A673 (cell line): ENCODE measurements around the gene CXCL9.

ENCODE experiments used
- EZH2 ChIP-seq: fragments of 200-600 bp; sonication (generic); IDR thresholded peaks from 2 replicates; pipeline ENCODE4 v1.6.1; 2017; ENCODE audit warnings: borderline replicate concordance, low read depth, mild to moderate bottlenecking, mixed read lengths, antibody characterized with exemption, low read length; ENCODE audit not compliant: poor library complexity, severe bottlenecking
- TF ChIP-seq, protein P1 (sequence below): fragments of 300-800, 200-600 bp; sonication (generic); conservative IDR thresholded peaks from 2 replicates; pipeline ENCODE4 v1.5.1; 2017; ENCODE audit warnings: low read depth, mild to moderate bottlenecking, antibody characterized with exemption, low read length, moderate library complexity, mixed read lengths

DNA sequence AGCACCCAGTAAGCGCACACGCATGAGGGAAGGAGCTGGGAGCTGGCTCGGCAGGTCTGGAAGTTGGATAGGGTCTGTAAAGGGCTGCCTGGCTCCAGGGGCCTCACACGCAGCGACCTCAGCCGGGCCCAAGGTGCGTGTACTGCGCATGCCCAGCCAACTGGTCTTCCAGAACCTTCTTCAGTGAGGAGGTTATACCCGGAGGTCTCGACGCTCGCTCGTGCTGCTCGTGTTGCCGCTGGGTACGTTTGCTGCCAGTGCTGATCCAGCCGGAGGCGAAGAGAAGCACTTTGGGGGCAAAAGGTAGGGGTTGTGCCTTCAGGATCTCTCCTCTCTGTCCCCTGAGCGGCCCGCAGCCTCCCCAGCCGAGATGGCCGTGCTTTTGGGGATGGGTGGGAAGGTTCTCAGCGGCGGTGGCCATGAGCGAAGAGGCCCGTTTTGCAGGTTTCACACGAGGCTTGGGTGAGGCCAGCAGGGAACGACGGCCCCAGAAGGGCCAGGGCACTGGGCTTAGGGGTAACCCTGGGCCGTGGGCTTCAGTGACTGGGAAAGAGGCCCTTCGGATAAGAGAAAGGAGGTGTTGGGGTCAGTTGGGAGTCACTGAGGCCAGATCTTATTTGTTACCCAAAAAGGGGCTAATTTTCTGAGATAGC lies 3.8 kb upstream of the CXCL9 start:
- TF ChIP-seq, protein P1, sequence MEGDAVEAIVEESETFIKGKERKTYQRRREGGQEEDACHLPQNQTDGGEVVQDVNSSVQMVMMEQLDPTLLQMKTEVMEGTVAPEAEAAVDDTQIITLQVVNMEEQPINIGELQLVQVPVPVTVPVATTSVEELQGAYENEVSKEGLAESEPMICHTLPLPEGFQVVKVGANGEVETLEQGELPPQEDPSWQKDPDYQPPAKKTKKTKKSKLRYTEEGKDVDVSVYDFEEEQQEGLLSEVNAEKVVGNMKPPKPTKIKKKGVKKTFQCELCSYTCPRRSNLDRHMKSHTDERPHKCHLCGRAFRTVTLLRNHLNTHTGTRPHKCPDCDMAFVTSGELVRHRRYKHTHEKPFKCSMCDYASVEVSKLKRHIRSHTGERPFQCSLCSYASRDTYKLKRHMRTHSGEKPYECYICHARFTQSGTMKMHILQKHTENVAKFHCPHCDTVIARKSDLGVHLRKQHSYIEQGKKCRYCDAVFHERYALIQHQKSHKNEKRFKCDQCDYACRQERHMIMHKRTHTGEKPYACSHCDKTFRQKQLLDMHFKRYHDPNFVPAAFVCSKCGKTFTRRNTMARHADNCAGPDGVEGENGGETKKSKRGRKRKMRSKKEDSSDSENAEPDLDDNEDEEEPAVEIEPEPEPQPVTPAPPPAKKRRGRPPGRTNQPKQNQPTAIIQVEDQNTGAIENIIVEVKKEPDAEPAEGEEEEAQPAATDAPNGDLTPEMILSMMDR, result no peak
- TF ChIP-seq EZH2, result no peak
